ENCODE measurements around the gene HORMAD2.

GRCh38 chr22:30043161-30043560 lies 37.1 kb upstream of the HORMAD2 start:
- TF ChIP-seq CTCF (IDR thresholded peaks at IDR 0.05): no peak
- no peak for TF ChIP-seq POLR2AphosphoS5 (IDR thresholded peaks at IDR 0.05)
- no peak for TF ChIP-seq POLR2A (IDR thresholded peaks at IDR 0.05)
